Activated naive CD4-positive, alpha-beta T cell treated with anti-CD3 and anti-CD28 coated beads, Interleukin-2, amount 50 U/mL, for 24 hours (primary cell): ENCODE measurements around the gene GABBR1.

Experiments used
- H3K27ac Mint-ChIP-seq: one replicate; pipeline ENCODE4 v1.8.0; 2021; ENCODE audit warnings: mild to moderate bottlenecking, mixed read lengths
- H3K27me3 Mint-ChIP-seq: one replicate; pipeline ENCODE4 v1.8.0; 2021; ENCODE audit warnings: mixed read lengths
- H3K36me3 Mint-ChIP-seq: one replicate; pipeline ENCODE4 v1.8.0; 2021; ENCODE audit warnings: mixed read lengths
- H3K4me1 Mint-ChIP-seq: one replicate; pipeline ENCODE4 v1.8.0; 2021; ENCODE audit warnings: mixed read lengths
- H3K4me3 Mint-ChIP-seq: one replicate; pipeline ENCODE4 v1.8.0; 2021; ENCODE audit warnings: mild to moderate bottlenecking, mixed read lengths
- H3K9me3 Mint-ChIP-seq: one replicate; pipeline ENCODE4 v1.8.0; 2021; ENCODE audit warnings: mixed read lengths

GABBR1 gene

GRCh38 chr6:29610540-29610939 lies 22.4 kb downstream of the GABBR1 start:
- Mint-ChIP-seq H3K9me3 (no peaks in the 10 kb centered on the region), H3K36me3 (peaks cover 9% of the 10 kb centered on the region), H3K4me1 (no peaks in the 10 kb centered on the region), H3K27me3 (no peaks in the 10 kb centered on the region), H3K4me3 (no peak overlapping the region), H3K27ac (no peak overlapping the region)

GRCh38 chr6:29608131-29608530 lies 24.9 kb downstream of the GABBR1 start:
- Mint-ChIP-seq H3K9me3 (no peaks in the 10 kb centered on the region), H3K4me1 (no peaks in the 10 kb centered on the region), H3K36me3 (peaks cover 6% of the 10 kb centered on the region), H3K27ac (no peak overlapping the region), H3K4me3 (no peak overlapping the region), H3K27me3 (no peaks in the 10 kb centered on the region)

DNA sequence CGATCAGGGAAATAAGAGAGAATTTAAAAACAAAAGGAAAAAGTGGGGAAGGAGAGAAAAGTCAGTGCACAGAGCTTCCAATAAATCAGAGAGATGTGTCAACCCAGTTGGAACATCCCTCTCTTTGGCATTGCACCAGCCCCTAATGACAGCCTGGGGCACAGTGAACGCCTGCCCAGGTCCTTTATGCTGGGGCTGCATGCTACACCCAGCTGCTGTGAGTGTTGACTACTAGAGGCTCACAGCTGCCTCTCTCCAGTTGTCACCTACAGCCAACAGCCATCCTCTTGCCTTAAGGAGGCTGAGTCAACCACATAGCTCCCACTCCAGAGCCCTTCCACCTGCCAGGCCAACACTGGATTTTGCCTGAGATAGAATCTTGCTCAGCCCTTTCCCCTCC lies 29.1 kb downstream of the GABBR1 start:
- no peak overlapping the region for H3K27ac Mint-ChIP-seq
- H3K36me3 Mint-ChIP-seq: peaks cover under 1% of the 10 kb centered on the region
- no peaks in the 10 kb centered on the region for H3K27me3 Mint-ChIP-seq
- no peaks in the 10 kb centered on the region for H3K4me1 Mint-ChIP-seq
- no peak overlapping the region for H3K4me3 Mint-ChIP-seq
- no peaks in the 10 kb centered on the region for H3K9me3 Mint-ChIP-seq

DNA sequence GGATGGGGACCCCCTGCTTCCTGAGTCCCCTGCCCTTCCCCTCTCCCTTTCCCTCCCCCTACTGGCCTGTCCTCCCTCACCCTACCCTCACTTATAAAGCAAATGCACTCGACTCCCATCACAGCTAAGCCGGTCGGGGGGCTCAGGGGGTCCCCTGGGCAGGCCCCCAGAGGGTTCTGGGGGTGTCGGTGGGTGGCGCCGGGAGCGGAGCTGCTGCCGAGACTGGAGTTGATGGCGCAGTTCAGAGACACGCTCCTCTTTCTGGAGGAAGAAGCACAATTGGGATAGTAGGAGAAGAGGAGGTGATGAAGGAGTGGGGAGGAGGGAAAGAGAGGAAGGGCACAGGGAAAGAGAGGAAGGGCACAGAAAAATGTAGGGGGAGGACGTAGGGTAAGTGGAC lies 29.5 kb downstream of the GABBR1 start:
- H3K9me3 Mint-ChIP-seq: no peaks in the 10 kb centered on the region
- no peaks in the 10 kb centered on the region for H3K27me3 Mint-ChIP-seq
- no peaks in the 10 kb centered on the region for H3K36me3 Mint-ChIP-seq
- H3K4me3 Mint-ChIP-seq: no peak overlapping the region
- H3K27ac Mint-ChIP-seq: no peak overlapping the region
- H3K4me1 Mint-ChIP-seq: no peaks in the 10 kb centered on the region

GRCh38 chr6:29602564-29603361 lies 30.2 kb downstream of the GABBR1 start:
- Mint-ChIP-seq H3K4me1 (no peaks in the 10 kb centered on the region), H3K9me3 (no peaks in the 10 kb centered on the region), H3K36me3 (no peaks in the 10 kb centered on the region), H3K27me3 (no peaks in the 10 kb centered on the region), H3K4me3 (no peak overlapping the region), H3K27ac (peak overlapping the region; percentile 2)

GRCh38 chr6:29598172-29598747 lies 34.7 kb downstream of the GABBR1 start:
- Mint-ChIP-seq H3K27me3 (peaks cover 3% of the 10 kb centered on the region), H3K4me3 (no peak overlapping the region), H3K9me3 (no peaks in the 10 kb centered on the region), H3K36me3 (no peaks in the 10 kb centered on the region), H3K27ac (no peak overlapping the region), H3K4me1 (no peaks in the 10 kb centered on the region)

DNA sequence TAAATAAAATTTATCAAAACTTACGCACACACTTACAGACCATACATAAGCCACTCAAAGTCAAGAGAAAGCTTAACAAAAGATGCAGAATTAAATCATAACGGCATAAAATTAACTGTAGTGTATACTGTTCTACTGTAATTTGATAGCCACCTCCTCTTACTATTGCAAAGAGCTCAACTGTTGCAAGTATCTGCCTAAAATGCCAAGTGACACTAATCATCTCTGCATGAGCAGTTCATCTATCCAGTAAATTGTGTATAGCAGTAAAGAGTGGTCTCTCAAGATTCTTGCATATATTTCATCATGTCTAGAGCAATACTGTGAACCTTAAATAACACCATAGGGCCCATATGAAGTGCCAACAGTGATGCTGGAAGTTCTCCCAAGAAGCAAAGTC lies 35.8 kb downstream of the GABBR1 start:
- Mint-ChIP-seq H3K9me3 (no peaks in the 10 kb centered on the region), H3K27ac (no peak overlapping the region), H3K4me1 (no peaks in the 10 kb centered on the region), H3K4me3 (no peak overlapping the region), H3K27me3 (peaks cover 3% of the 10 kb centered on the region), H3K36me3 (no peaks in the 10 kb centered on the region)

DNA sequence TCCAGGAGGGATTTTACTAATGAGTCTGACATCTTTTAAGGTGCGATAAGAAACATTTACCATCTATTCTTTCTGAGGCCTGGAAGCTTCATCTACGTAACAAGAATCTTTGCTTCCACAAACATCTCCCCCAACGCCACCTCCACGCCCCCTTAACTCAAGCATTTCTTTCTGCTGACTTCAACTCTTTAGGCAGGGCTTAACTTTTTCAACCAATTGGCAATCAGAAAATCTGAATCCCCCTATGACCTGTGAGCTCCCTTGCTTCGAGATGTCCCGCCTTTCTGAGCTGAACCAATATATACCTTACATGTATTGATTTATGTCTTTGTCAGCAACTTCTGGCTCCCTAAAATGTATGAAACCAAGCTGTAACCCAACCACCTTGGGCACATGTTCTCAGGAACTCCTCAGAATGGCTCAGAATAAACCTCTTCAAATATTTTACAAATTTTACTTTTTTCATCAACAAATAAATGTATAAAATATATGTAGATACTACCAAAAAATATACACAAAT lies 36.5 kb downstream of the GABBR1 start:
- Mint-ChIP-seq H3K36me3 (no peaks in the 10 kb centered on the region), H3K9me3 (no peaks in the 10 kb centered on the region), H3K27ac (no peak overlapping the region), H3K4me3 (no peak overlapping the region), H3K4me1 (no peaks in the 10 kb centered on the region), H3K27me3 (peaks cover 5% of the 10 kb centered on the region)

GRCh38 chr6:29593199-29593855 lies 39.7 kb downstream of the GABBR1 start:
- Mint-ChIP-seq H3K4me1 (no peaks in the 10 kb centered on the region), H3K4me3 (no peak overlapping the region), H3K27me3 (peaks cover 12% of the 10 kb centered on the region), H3K27ac (no peak overlapping the region), H3K9me3 (no peaks in the 10 kb centered on the region), H3K36me3 (no peaks in the 10 kb centered on the region)

DNA sequence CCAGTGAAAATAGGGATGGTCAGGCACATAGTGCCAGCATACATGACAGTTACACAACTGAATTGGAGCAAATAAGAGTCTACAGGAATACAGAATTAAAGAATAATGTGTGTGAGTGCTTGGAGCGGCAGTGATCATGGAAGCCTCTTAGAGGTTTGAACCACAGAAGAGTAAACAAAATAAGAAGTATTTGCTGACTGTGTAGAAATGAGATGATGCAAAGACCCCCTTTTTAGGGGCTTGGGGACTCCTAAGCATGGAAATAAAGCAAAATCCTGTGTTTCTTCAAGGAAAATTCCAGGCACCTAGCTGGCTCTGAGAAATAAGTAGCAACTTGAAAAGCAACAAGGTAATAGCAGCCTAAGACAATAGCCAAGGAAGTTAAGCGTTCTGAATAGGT lies 41.3 kb downstream of the GABBR1 start:
- Mint-ChIP-seq H3K9me3 (no peaks in the 10 kb centered on the region), H3K4me3 (no peak overlapping the region), H3K36me3 (no peaks in the 10 kb centered on the region)

GRCh38 chr6:29590218-29590808 lies 42.7 kb downstream of the GABBR1 start:
- Mint-ChIP-seq H3K27me3 (peaks cover 16% of the 10 kb centered on the region), H3K27ac (no peak overlapping the region), H3K9me3 (no peaks in the 10 kb centered on the region)

More for the DNA sequence above, 41.3 kb downstream of the GABBR1 start:
- H3K27me3 Mint-ChIP-seq: peaks cover 16% of the 10 kb centered on the region
- H3K27ac Mint-ChIP-seq: no peak overlapping the region
- no peaks in the 10 kb centered on the region for H3K4me1 Mint-ChIP-seq

GRCh38 chr6:29589423-29590048 lies 43.4 kb downstream of the GABBR1 start:
- Mint-ChIP-seq H3K27me3 (peaks cover 16% of the 10 kb centered on the region), H3K9me3 (no peaks in the 10 kb centered on the region), H3K36me3 (no peaks in the 10 kb centered on the region), H3K4me3 (no peak overlapping the region), H3K27ac (no peak overlapping the region), H3K4me1 (no peaks in the 10 kb centered on the region)

More at GRCh38 chr6:29590218-29590808, 42.7 kb downstream of the GABBR1 start:
- no peaks in the 10 kb centered on the region for H3K4me1 Mint-ChIP-seq
- H3K4me3 Mint-ChIP-seq: no peak overlapping the region
- H3K36me3 Mint-ChIP-seq: no peaks in the 10 kb centered on the region

DNA sequence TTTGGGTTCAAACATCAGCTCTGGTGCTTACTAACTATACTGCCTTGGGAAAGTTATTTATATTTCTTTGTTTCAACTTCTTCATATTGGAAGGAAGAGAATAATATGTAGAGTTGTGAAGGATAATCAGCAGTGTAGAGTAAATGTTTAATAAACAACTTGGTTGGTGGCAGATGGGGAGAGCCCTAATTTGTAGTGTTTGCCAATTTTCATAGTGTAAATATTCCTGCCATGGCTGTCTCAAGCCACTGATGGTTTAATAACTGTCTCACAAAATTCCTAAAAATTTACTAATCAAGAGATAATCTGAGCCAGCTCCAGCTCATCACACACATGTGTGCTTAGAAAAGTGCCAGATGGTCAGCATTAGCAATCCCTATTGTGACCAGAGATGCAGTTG lies 48.2 kb downstream of the GABBR1 start, which contains the start of gene OR2H2:
TSS of gene OR2H2 (plus strand) at position 301 of the 400 bp plus-strand sequence. CDS start 2,824 bp downstream, outside the sequence.
- H3K9me3 Mint-ChIP-seq: no peaks in the 10 kb centered on the region
- H3K27ac Mint-ChIP-seq: no peak within 1 kb of the TSS
- no peaks in the 10 kb centered on the region for H3K36me3 Mint-ChIP-seq
- H3K4me3 Mint-ChIP-seq: no peak within 1 kb of the TSS
- H3K4me1 Mint-ChIP-seq: no peaks in the 10 kb centered on the region
- H3K27me3 Mint-ChIP-seq: peaks cover 18% of the 10 kb centered on the region

GRCh38 chr6:29577544-29577943 lies 55.4 kb downstream of the GABBR1 start:
- Mint-ChIP-seq H3K36me3 (no peaks in the 10 kb centered on the region), H3K27ac (no peak overlapping the region), H3K4me3 (no peak overlapping the region), H3K9me3 (no peaks in the 10 kb centered on the region), H3K4me1 (no peaks in the 10 kb centered on the region), H3K27me3 (peaks cover 30% of the 10 kb centered on the region)

- Mint-ChIP-seq H3K27me3 (peaks cover 36% of the 10 kb centered on the region), H3K4me3 (no peak overlapping the region), H3K4me1 (no peaks in the 10 kb centered on the region), H3K36me3 (no peaks in the 10 kb centered on the region), H3K9me3 (no peaks in the 10 kb centered on the region), H3K27ac (no peak overlapping the region)
Measured at GRCh38 chr6:29576056-29576455, 56.9 kb downstream of the GABBR1 start.
